ENCODE measurements around the gene ERBIN.

- TF ChIP-seq CTCF (IDR thresholded peaks at IDR 0.05; ENCODE audit: low read length) (no peak), EZH2 (IDR thresholded peaks at IDR 0.05; ENCODE audit: borderline replicate concordance, low read length) (no peak)
Observed at GRCh38 chr5:66129144-66129543, 202.8 kb downstream of the ERBIN start.

Data from OCI-LY1 (cell line).